Fibroblast of lung (primary cell): ENCODE data around the gene CTDSP2.

Experiments used
- CTCF ChIP-seq, 2 donors: IDR thresholded peaks in 1 of 2; conservative IDR thresholded peaks in 1 of 2; 1 replicate in 1 of 2; 2 replicates in 1 of 2; pipeline ENCODE4 v1.5.1; 2011 to 2012; ENCODE audit warnings: low read length in 2 of 2, control low read depth in 1 of 2, inconsistent platforms in 1 of 2, low read depth in 1 of 2, mild to moderate bottlenecking in 1 of 2
- EZH2 ChIP-seq: IDR thresholded peaks from 2 replicates; pipeline ENCODE4 v1.5.1; 2012; ENCODE audit warnings: low read length, control low read depth, mild to moderate bottlenecking; ENCODE audit errors: missing control alignments

GRCh38 chr12:57850854-57851430 is 4.4 kb upstream of the CTDSP2 start:
- TF ChIP-seq CTCF (conservative IDR thresholded peaks at IDR 0.05 in 1 of 2, IDR thresholded peaks at IDR 0.05 in 1 of 2; ENCODE audit: low read depth in 1 of 2, low read length in 2 of 2) = no peak
- TF ChIP-seq EZH2 = no peak
